H1 (cell line): ENCODE results near the gene PLBD2. TPM values are rescaled to one million over a fixed set of nuclear protein-coding genes. Genes with fewer than 3 reads are reported as not detected.

Experiments used
- CTCF ChIA-PET: fragments of 300-600 bp; sonication (Branson Sonifier 250); formaldehyde crosslinking; loops from one replicate; lab custom pipeline; 2021; ENCODE audit not compliant: partially characterized antibody; lab: Charles Lee
- POLR2A ChIA-PET: fragments of 300-600 bp; sonication (Branson Sonifier 250); formaldehyde crosslinking; loops from one replicate; lab custom pipeline; 2021; ENCODE audit warnings: inconsistent platforms; ENCODE audit not compliant: partially characterized antibody; lab: Charles Lee
- DNase-seq, 2 experiments: peaks; one replicate each; pipeline versions ENCODE4 v3.0.0 to v3.0.0-alpha.2; 2010 to 2022; ENCODE audit warnings: low spot score in 2 of 2, low read depth in 1 of 2, mixed read lengths in 1 of 2
- FAIRE-seq: peaks from 2 replicates; lab custom pipeline; 2011; peaks lifted over from hg19 to GRCh38; lab: Jason Lieb, UNC
- H2AFZ ChIP-seq: 2 replicates; pipeline ENCODE4 v1.8.1; 2012; ENCODE audit warnings: low read length, inconsistent platforms
- H2AK5ac ChIP-seq: 2 replicates; pipeline ENCODE4 v1.6.1; 2013; ENCODE audit warnings: low read depth, low read length
- H2BK120ac ChIP-seq: replicated peaks from 2 replicates; pipeline ENCODE3; 2013; ENCODE audit warnings: low read depth, low read length, inconsistent platforms
- H2BK12ac ChIP-seq: 2 replicates; pipeline ENCODE4 v1.6.1; 2013; ENCODE audit warnings: low read depth, low read length
- H2BK15ac ChIP-seq: 2 replicates; pipeline ENCODE4 v1.6.1; 2013; ENCODE audit warnings: low read length
- H2BK20ac ChIP-seq: 2 replicates; pipeline ENCODE4 v1.6.1; 2013; ENCODE audit warnings: low read length
- H2BK5ac ChIP-seq: 2 replicates; pipeline ENCODE4 v1.6.1; 2013; ENCODE audit warnings: low read depth, low read length
- H3K14ac ChIP-seq: 2 replicates; pipeline ENCODE4 v1.6.1; 2013; ENCODE audit warnings: inconsistent platforms; ENCODE audit not compliant: insufficient read length
- H3K18ac ChIP-seq: 2 replicates; pipeline ENCODE4 v1.6.1; 2013; ENCODE audit warnings: low read length; ENCODE audit errors: extremely low read depth
- H3K23ac ChIP-seq: 2 replicates; pipeline ENCODE4 v1.6.1; 2013; ENCODE audit warnings: inconsistent platforms; ENCODE audit not compliant: insufficient read length
- H3K23me2 ChIP-seq: 2 replicates; pipeline ENCODE4 v1.6.1; 2013; ENCODE audit warnings: low read depth, low read length
- H3K27ac ChIP-seq: 2 replicates; pipeline ENCODE4 v1.6.1; 2011; ENCODE audit warnings: low read depth, low read length, inconsistent platforms
- H3K27me3 ChIP-seq, 4 experiments: replicated peaks in 1 of 4; 1 replicate in 1 of 4; 2 replicates in 3 of 4; pipeline versions ENCODE4 v1.6.1 to v1.8.1; 2011 to 2013; ENCODE audit warnings: low read length in 3 of 4, mild to moderate bottlenecking in 3 of 4, inconsistent platforms in 2 of 4, mixed read lengths in 2 of 4, moderate library complexity in 1 of 4; ENCODE audit not compliant: control insufficient read depth in 3 of 4, insufficient read depth in 3 of 4; ENCODE audit errors: extremely low read depth in 1 of 4
- H3K36me3 ChIP-seq, 4 experiments: 2 replicates each; pipeline versions ENCODE4 v1.6.1 to v1.8.1; 2011 to 2013; ENCODE audit warnings: mild to moderate bottlenecking in 4 of 4, low read length in 3 of 4, moderate library complexity in 2 of 4, control low read depth in 1 of 4, inconsistent platforms in 1 of 4; ENCODE audit not compliant: insufficient read depth in 4 of 4, control insufficient read depth in 2 of 4
- H3K4ac ChIP-seq: replicated peaks from 2 replicates; pipeline ENCODE3; 2013; ENCODE audit warnings: low read length, low read depth, mixed read lengths, inconsistent platforms; ENCODE audit not compliant: insufficient read length
- H3K4me1 ChIP-seq, 4 experiments: replicated peaks in 1 of 4; 1 replicate in 1 of 4; 2 replicates in 3 of 4; pipeline versions ENCODE4 v1.6.1 to v1.8.1; 2011 to 2013; ENCODE audit warnings: low read length in 3 of 4, inconsistent platforms in 2 of 4, mixed read lengths in 1 of 4; ENCODE audit not compliant: insufficient read depth in 4 of 4, control insufficient read depth in 3 of 4
- H3K4me2 ChIP-seq, 2 experiments: 2 replicates each; pipeline versions ENCODE4 v1.6.1 to v1.8.1; 2011 to 2013; ENCODE audit warnings: low read depth in 2 of 2, low read length in 2 of 2, control low read depth in 1 of 2, inconsistent platforms in 1 of 2, mild to moderate bottlenecking in 1 of 2; ENCODE audit not compliant: insufficient read depth in 1 of 2
- H3K4me3 ChIP-seq, 4 experiments: fragments of 200-600, 300-600 bp in 1 of 4; sonication (generic), shearing (Covaris generic), sonication (Bioruptor Twin) in 1 of 4; 2 replicates each; pipeline versions ENCODE4 v1.5.1 to v1.8.1; 2011 to 2016; ENCODE audit warnings: low read length in 4 of 4, low read depth in 3 of 4, control low read depth in 2 of 4, inconsistent platforms in 2 of 4, mild to moderate bottlenecking in 2 of 4, mixed read lengths in 1 of 4, moderate library complexity in 1 of 4; ENCODE audit not compliant: insufficient read depth in 2 of 4; ENCODE audit errors: extremely low read depth in 1 of 4
- H3K56ac ChIP-seq: replicated peaks from 2 replicates; pipeline ENCODE3; 2013; ENCODE audit warnings: low read depth, mild to moderate bottlenecking, mixed read lengths, low read length, inconsistent platforms; ENCODE audit not compliant: insufficient read length
- H3K79me1 ChIP-seq: 2 replicates; pipeline ENCODE4 v1.6.1; 2013; ENCODE audit warnings: low read depth, low read length, control low read depth
- H3K79me2 ChIP-seq, 2 experiments: 2 replicates each; pipeline versions ENCODE4 v1.6.1 to v1.8.1; 2012 to 2013; ENCODE audit warnings: low read length in 2 of 2, mild to moderate bottlenecking in 2 of 2, inconsistent platforms in 1 of 2; ENCODE audit not compliant: insufficient read depth in 2 of 2, control insufficient read depth in 1 of 2
- H3K9ac ChIP-seq, 4 experiments: replicated peaks in 1 of 4; 1 replicate in 1 of 4; 2 replicates in 3 of 4; pipeline versions ENCODE4 v1.6.1 to v1.8.1; 2011 to 2013; ENCODE audit warnings: low read depth in 3 of 4, low read length in 3 of 4, control low read depth in 2 of 4, mild to moderate bottlenecking in 2 of 4, moderate library complexity in 2 of 4, inconsistent platforms in 1 of 4; ENCODE audit errors: extremely low read depth in 1 of 4
- H3K9me3 ChIP-seq, 2 experiments: 2 replicates each; pipeline versions ENCODE4 v1.6.1 to v1.8.1; 2012 to 2013; ENCODE audit warnings: mild to moderate bottlenecking in 2 of 2, moderate library complexity in 2 of 2, control low read depth in 1 of 2, inconsistent platforms in 1 of 2, low read depth in 1 of 2, low read length in 1 of 2, mixed read lengths in 1 of 2; ENCODE audit not compliant: insufficient read depth in 2 of 2
- H4K20me1 ChIP-seq, 2 experiments: replicated peaks in 1 of 2; 2 replicates each; pipeline versions ENCODE3 to v1.8.1; 2011 to 2013; ENCODE audit warnings: inconsistent platforms in 2 of 2, low read length in 2 of 2, mild to moderate bottlenecking in 1 of 2; ENCODE audit not compliant: insufficient read depth in 2 of 2, control insufficient read depth in 1 of 2
- H4K5ac ChIP-seq: 2 replicates; pipeline ENCODE4 v1.6.1; 2013; ENCODE audit warnings: low read length, low read depth, mixed read lengths, inconsistent platforms; ENCODE audit not compliant: insufficient read length
- H4K8ac ChIP-seq: 2 replicates; pipeline ENCODE4 v1.8.0; 2013; ENCODE audit warnings: mild to moderate bottlenecking, moderate library complexity, low read length, inconsistent platforms; ENCODE audit not compliant: insufficient read depth; ENCODE audit errors: extremely low read depth
- H4K91ac ChIP-seq: replicated peaks from 2 replicates; pipeline ENCODE3; 2013; ENCODE audit warnings: low read length, mixed read lengths, inconsistent platforms; ENCODE audit not compliant: insufficient read length
- CBX5 ChIP-seq: fragments of 300-800, 300-1000 bp; sonication (generic); IDR thresholded peaks from 2 replicates; pipeline ENCODE4 v1.7.1; 2016; ENCODE audit warnings: antibody characterized with exemption, low read length, low read depth
- CREB1 ChIP-seq: IDR thresholded peaks from 2 replicates; pipeline ENCODE4 v1.6.1; 2012; ENCODE audit warnings: inconsistent platforms
- GABPA ChIP-seq: IDR thresholded peaks from 2 replicates; pipeline ENCODE4 v1.6.1; 2011; ENCODE audit warnings: mild to moderate bottlenecking, low read length, moderate library complexity, borderline replicate concordance; ENCODE audit not compliant: insufficient read depth
- GTF2F1 ChIP-seq: IDR thresholded peaks from 2 replicates; pipeline ENCODE4 v1.6.1; 2012; ENCODE audit warnings: low read depth, low read length, improper control_type of control experiment, borderline replicate concordance
- KDM5A ChIP-seq: fragments of 200-600 bp; IDR thresholded peaks from 2 replicates; pipeline ENCODE4 v1.7.1; 2012; ENCODE audit warnings: mild to moderate bottlenecking, low read length, inconsistent platforms, mixed read lengths
- POU5F1 ChIP-seq: IDR thresholded peaks from 2 replicates; pipeline ENCODE4 v1.6.1; 2011; ENCODE audit warnings: low read depth, mild to moderate bottlenecking, low read length, moderate library complexity
- RNF2 ChIP-seq: fragments of 200-900, 300-1000 bp; sonication (generic); IDR thresholded peaks from 2 replicates; pipeline ENCODE4 v1.7.1; 2016; ENCODE audit warnings: borderline replicate concordance, low read depth, mild to moderate bottlenecking, antibody characterized with exemption, low read length; ENCODE audit not compliant: poor library complexity, severe bottlenecking; ENCODE audit errors: missing control alignments
- SAP30 ChIP-seq: fragments of 300-600 bp; sonication (generic); IDR thresholded peaks from 2 replicates; pipeline ENCODE4 v1.7.1; 2012; ENCODE audit warnings: low read length, moderate library complexity, mild to moderate bottlenecking, inconsistent platforms; ENCODE audit not compliant: insufficient read depth, insufficient replicate concordance
- SIRT6 ChIP-seq: IDR thresholded peaks from one replicate; pipeline ENCODE4 v1.7.1; 2012; ENCODE audit warnings: low read length, inconsistent platforms
- SP2 ChIP-seq: IDR thresholded peaks from 2 replicates; pipeline ENCODE4 v1.6.1; 2012; ENCODE audit warnings: mild to moderate bottlenecking, low read length, inconsistent platforms
- SRF ChIP-seq: IDR thresholded peaks from 2 replicates; pipeline ENCODE4 v1.6.1; 2011; ENCODE audit warnings: mild to moderate bottlenecking, low read depth, low read length, moderate library complexity
- TEAD4 ChIP-seq: IDR thresholded peaks from 2 replicates; pipeline ENCODE4 v1.6.1; 2012; ENCODE audit warnings: low read depth, low read length, inconsistent platforms, mixed read lengths
- WGBS, 2 experiments: shearing (Covaris generic) in 1 of 2; methylation state at CpG; one replicate each; pipeline versions ENCODE4 v1.1.6 to v1.1.7; 2013 to 2015; ENCODE audit warnings: low lambda C conversion rate in 2 of 2, mixed read lengths in 2 of 2, inconsistent platforms in 1 of 2, low coverage in 1 of 2, missing lambda C conversion rate in 1 of 2; ENCODE audit not compliant: insufficient replicate concordance in 2 of 2, insufficient coverage in 1 of 2, insufficient read length in 1 of 2; ENCODE audit errors: extremely low coverage in 1 of 2, missing lambda C conversion rate in 1 of 2; 5-methylcytosine and 5-hydroxymethylcytosine counted together
- polyA plus RNA-seq, 7 experiments: library from polyadenylated mRNA; depleted of rRNA in 3 of 7; stranded (reverse) in 5 of 7; unstranded in 2 of 7; fragments of >200 nt in 5 of 7; fragments of 200-250 nt in 2 of 7; gene quantifications; 1 replicate in 5 of 7; 2 replicates in 1 of 7; 4 replicates in 1 of 7; pipeline versions ENCODE4 v1.2.1 to v1.2.3, GENCODE V29; 2011 to 2013; ENCODE audit warnings: missing spikeins in 2 of 7, mixed read lengths in 2 of 7
- total RNA-seq: library from RNA; stranded (reverse); fragmentation: NEBNext Ultra II Directional; extraction: Animal tissue kit (Norgen Biotek cat#: 25700); gene quantifications from 2 replicates; pipeline ENCODE4 v1.2.1, GENCODE V29; 2021

PLBD2 gene
- total and polyA plus RNA-seq, 2 of the 8 experiments (the other 6 are each of a cell fraction or from before 2014, with no cell fraction given), result 16.8 to 33.5 TPM

DNA sequence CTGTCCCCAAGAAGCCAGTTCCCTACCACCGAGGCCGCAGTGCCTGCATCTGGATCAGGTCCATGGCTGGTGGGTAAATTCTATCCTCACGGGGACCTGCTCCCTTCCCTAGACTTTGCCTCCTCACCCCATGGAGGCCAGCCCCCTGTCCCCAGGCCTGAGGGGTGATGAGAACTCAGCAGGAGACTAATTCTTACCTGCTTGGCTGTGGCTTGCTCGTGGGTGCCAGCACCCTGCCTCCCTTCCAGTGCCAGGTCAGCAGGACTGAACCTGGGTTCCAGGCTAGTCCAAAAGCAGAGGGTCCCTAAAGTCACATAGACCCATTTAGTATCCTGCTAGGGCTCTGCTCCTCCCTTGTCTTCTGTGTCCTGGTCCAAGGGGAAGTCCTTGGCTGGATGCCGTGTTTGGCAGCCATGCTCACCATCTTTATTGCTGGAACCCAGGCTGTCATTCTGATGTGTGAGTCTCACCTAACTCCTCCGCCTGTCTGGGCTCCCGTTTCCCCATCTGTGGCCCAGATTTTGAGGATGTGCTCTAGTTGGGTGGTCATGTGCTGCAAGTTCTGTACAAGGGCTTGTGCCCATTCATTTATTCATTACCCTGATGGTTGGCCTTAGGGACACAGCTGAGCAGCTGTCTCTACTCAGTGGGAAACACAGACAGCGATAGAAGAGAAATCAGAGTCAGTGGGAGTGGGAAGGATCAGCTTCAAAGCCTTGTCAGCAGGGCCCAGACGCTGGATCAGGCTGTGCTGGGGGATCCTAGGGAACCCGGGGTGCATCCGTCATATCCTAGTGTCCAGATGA is 949 bp downstream of the PLBD2 start:
- ChIA-PET POLR2A (interaction anchor here (0.6 to 1.8 kb wide), 5 partner anchors 10 to 113 kb away, joined by 3 to 5 read pairs (median 3); no protein-coding TSS in a partner anchor), CTCF (interaction anchor here (0.6 to 2.3 kb wide), 8 partner anchors 15 to 164 kb away, joined by 3 to 6 read pairs (median 4); no protein-coding TSS in a partner anchor)
- no peak overlapping the region for H3K14ac ChIP-seq
- H4K5ac ChIP-seq, result no peak overlapping the region
- H3K27ac ChIP-seq, result no peak overlapping the region
- H4K8ac ChIP-seq, result no peak overlapping the region
- no peak for DNase-seq
- no peak overlapping the region for H3K23ac ChIP-seq
- H3K23me2 ChIP-seq, result peaks cover 7% of the 10 kb centered on the region
- peak overlapping the region; percentile 44 to 65 (median 60) for H3K9ac ChIP-seq
- no peak overlapping the region; the same call in 1 of the 2 replicates for H2BK12ac ChIP-seq
- peak overlapping the region; percentile 49; the same call in 1 of the 2 replicates for H2BK5ac ChIP-seq
- H3K18ac ChIP-seq, result 0 out of 2 replicates have a peak overlapping the region, but pooled peaks have one; percentile 6
- FAIRE-seq, result no peak
- no peak overlapping the region for H2BK120ac ChIP-seq
- no peak overlapping the region for H4K91ac ChIP-seq
- no peak overlapping the region for H2AFZ ChIP-seq
- no peak overlapping the region for H3K56ac ChIP-seq
- no peak overlapping the region for H2BK20ac ChIP-seq
- H3K27me3 ChIP-seq, result no peaks in the 10 kb centered on the region
- H3K79me2 ChIP-seq, result peaks cover 0 to 8% of the 10 kb centered on the region in 2 experiments; a peak in 2 of 4 replicates
- H3K79me1 ChIP-seq, result peaks cover 5% of the 10 kb centered on the region
- no peak overlapping the region for H2AK5ac ChIP-seq
- WGBS, 2 experiments, result 58% methylated on average over 11 of the region's 11 CpGs; no CpG with 5 or more reads in 1 of the 2 experiments
- H4K20me1 ChIP-seq, result peaks cover 0 to 7% of the 10 kb centered on the region in 2 experiments
- no peak overlapping the region for H2BK15ac ChIP-seq
- H3K4me2 ChIP-seq, result peak overlapping the region; percentile 89 to 99
- H3K36me3 ChIP-seq, result no peaks in the 10 kb centered on the region
- H3K4me1 ChIP-seq, result peaks cover 3 to 9% (median 5%) of the 10 kb centered on the region in 4 experiments
- no peak overlapping the region for H3K4ac ChIP-seq
- peak overlapping the region; percentile 69 to 91 (median 84) for H3K4me3 ChIP-seq
- no peaks in the 10 kb centered on the region for H3K9me3 ChIP-seq
- TF ChIP-seq SIRT6 (no peak), RNF2 (no peak), POU5F1 (no peak), GABPA (no peak), TEAD4 (no peak), SAP30 (no peak), GTF2F1 (no peak), CBX5 (no peak), SRF (no peak), CREB1 (no peak), SP2 (no peak), KDM5A (no peak)
